COR-L47 (cell line): ENCODE data around the gene ZFAND3.
"Not testable (repeated sequence)": the region's sequence is repeated elsewhere in the genome, so short reads cannot be mapped to it uniquely, and the experiment has no call there.

ENCODE experiments used
- DNase-seq: peaks from one replicate; lab custom pipeline; 2025; lab: John Stamatoyannopoulos, UW

Gene ZFAND3

GRCh38 chr6:37972994-37973757 lies 153.6 kb downstream of the ZFAND3 start:
- no peak for DNase-seq

- no peak for DNase-seq
These were observed 154.9 kb downstream of the ZFAND3 start for GRCh38 chr6:37974381-37974780.

- DNase-seq = no peak
These were observed 155.4 kb downstream of the ZFAND3 start for GRCh38 chr6:37974943-37975342.

GRCh38 chr6:37977715-37978114 lies 158.2 kb downstream of the ZFAND3 start:
- DNase-seq = no peak

- no peak for DNase-seq
These were observed 160.1 kb downstream of the ZFAND3 start for GRCh38 chr6:37979392-37980221.

GRCh38 chr6:37980222-37980595 lies 160.7 kb downstream of the ZFAND3 start:
- no peak for DNase-seq

- no peak for DNase-seq
These were observed 162.1 kb downstream of the ZFAND3 start for GRCh38 chr6:37981626-37982025.

- no peak for DNase-seq
These were observed 162.8 kb downstream of the ZFAND3 start for GRCh38 chr6:37982317-37982716.

- DNase-seq = no peak
These were observed 164.4 kb downstream of the ZFAND3 start for GRCh38 chr6:37983720-37984501.

GRCh38 chr6:37984578-37984977 lies 165.1 kb downstream of the ZFAND3 start:
- no peak for DNase-seq

GRCh38 chr6:37985355-37985754 lies 165.8 kb downstream of the ZFAND3 start:
- no peak for DNase-seq

- no peak for DNase-seq
These were observed 167.5 kb downstream of the ZFAND3 start for GRCh38 chr6:37987018-37987417.

- DNase-seq = no peak
These were observed 168.0 kb downstream of the ZFAND3 start for GRCh38 chr6:37987559-37987958.

GRCh38 chr6:37988127-37988526 lies 168.6 kb downstream of the ZFAND3 start:
- DNase-seq = no peak

GRCh38 chr6:37988696-37989095 lies 169.2 kb downstream of the ZFAND3 start:
- DNase-seq = no peak

GRCh38 chr6:37990762-37991525 lies 171.4 kb downstream of the ZFAND3 start:
- no peak for DNase-seq

GRCh38 chr6:37992749-37993148 lies 173.2 kb downstream of the ZFAND3 start:
- no peak for DNase-seq

GRCh38 chr6:37993194-37993593 lies 173.7 kb downstream of the ZFAND3 start:
- not testable (repeated sequence) for DNase-seq

GRCh38 chr6:37993596-37993995 lies 174.1 kb downstream of the ZFAND3 start:
- DNase-seq = no peak

GRCh38 chr6:37994223-37994622 lies 174.7 kb downstream of the ZFAND3 start:
- no peak for DNase-seq

- DNase-seq = no peak
These were observed 178.8 kb downstream of the ZFAND3 start for GRCh38 chr6:37998366-37998765.

GRCh38 chr6:38001386-38001785 lies 181.9 kb downstream of the ZFAND3 start:
- DNase-seq = no peak
